Heart right ventricle (tissue), 16 donors: Measurements from ENCODE around the gene ZRANB1. TPM values are rescaled to one million over a fixed set of nuclear protein-coding genes. Genes with fewer than 3 reads are reported as not detected.
A peak's percentile ranks its signal among the peaks of the same experiment; 100 is the strongest.
"Not testable (repeated sequence)": the region's sequence is repeated elsewhere in the genome, so short reads cannot be mapped to it uniquely, and the experiment has no call there.

Experiments
- ATAC-seq, 8 donors: fragments of 200-7000 bp; cut with Tn5 transposase; one replicate each; pipeline ENCODE4 v1.9.1; 2020; ENCODE audit warnings: mild to moderate bottlenecking in 8 of 8, moderate library complexity in 8 of 8, moderate number of reproducible peaks in 1 of 8
- DNase-seq, 2 donors: peaks; one replicate each; pipeline ENCODE4 v3.0.0-alpha.2; 2020
- H3K27ac ChIP-seq, 10 donors: fragments of 200-600 bp; sonication (generic) in 2 of 10; one replicate each; pipeline versions ENCODE4 v1.5.0 to v1.8.0; 2020 to 2022; ENCODE audit warnings: mild to moderate bottlenecking in 3 of 10
- H3K27me3 ChIP-seq, 7 donors: fragments of 200-600 bp; one replicate each; pipeline ENCODE4 v1.8.0; 2021 to 2022; ENCODE audit warnings: mild to moderate bottlenecking in 2 of 7
- H3K36me3 ChIP-seq, 9 donors: fragments of 200-600 bp; sonication (generic) in 1 of 9; one replicate each; pipeline versions ENCODE4 v1.5.0 to v1.8.0; 2020 to 2022; ENCODE audit warnings: mild to moderate bottlenecking in 2 of 9
- H3K4me1 ChIP-seq, 9 donors: fragments of 200-600 bp; sonication (generic) in 1 of 9; one replicate each; pipeline versions ENCODE4 v1.5.0 to v1.8.0; 2020 to 2022; ENCODE audit warnings: mild to moderate bottlenecking in 4 of 9
- H3K4me3 ChIP-seq, 10 donors: fragments of 200-600 bp; sonication (generic) in 2 of 10; one replicate each; pipeline versions ENCODE4 v1.5.0 to v1.8.0; 2020 to 2022; ENCODE audit warnings: mild to moderate bottlenecking in 7 of 10, moderate library complexity in 2 of 10
- H3K9me3 ChIP-seq, 11 donors: fragments of 200-600 bp in 10 of 11; sonication (generic) in 2 of 11; one replicate each; pipeline versions ENCODE4 v1.5.0 to v1.8.0; 2013 to 2022; ENCODE audit warnings: mild to moderate bottlenecking in 2 of 11, control low read depth in 1 of 11, moderate library complexity in 1 of 11
- WGBS, 2 donors: extraction: QIAGEN DNeasy Blood & Tissue Kit; methylation state at CpG; one replicate each; pipeline ENCODE4 v1.1.7; 2013; ENCODE audit warnings: inconsistent platforms in 1 of 2; 5-methylcytosine and 5-hydroxymethylcytosine counted together
- intact Hi-C, 10 donors: fragments of 100-400 bp; cut with DNase I; formaldehyde crosslinking; loops; one replicate each; pipeline versions ENCODE4 v1.11.1 to v1.14.2; 2022
- polyA plus RNA-seq, 2 donors: library from polyadenylated mRNA; stranded (reverse); fragments of 200-250 nt; gene quantifications; one replicate each; pipeline ENCODE4 v1.2.3, GENCODE V29; 2013
- total RNA-seq, 10 donors: library from RNA; stranded (reverse); fragmentation: NEBNext Ultra II Directional in 3 of 10; extraction: Animal tissue kit (Norgen Biotek cat#: 25700) in 3 of 10; gene quantifications; one replicate each; pipeline versions ENCODE4 v1.2.1 to v1.2.4, GENCODE V29; 2021 to 2023
- TF ChIP-seq, protein P1 (sequence below), 9 donors: fragments of 200-600 bp; sonication (generic) in 2 of 9; IDR thresholded peaks; one replicate each; pipeline versions ENCODE4 v1.5.0 to v1.8.0; 2021 to 2022; ENCODE audit warnings: antibody characterized with exemption in 9 of 9, mild to moderate bottlenecking in 5 of 9, moderate library complexity in 1 of 9
- donor health status: Arrhythmogenic right ventricular cardiomyopathy.
- donor health status: ischemic (EF 13 %, LVEDD 7.1; RV severe dilation, severe dysfunction).
- donor health status: healthy with polysubstance abuse.
- donor health status: DM: no; HTN: yes; CAD: no.
- donor health status: DM: no; HTN: no; CAD: no.
- donor health status: ischemic (EF 25% LVEDD 6.9; RV normal size, moderate dysfunction).
- donor health status: ischemic (EF 25% LVEDD 5.7; RV mildly dilated, moderate dysfunction).
- donor health status: healthy.
- donor health status: DM: yes; HTN: yes; CAD: no.
- donor health status: Ischemic cardiomyopathy.
- donor health status: ischemic (EF 35%, LVEDD 5.7; RV mildly dilated, moderate dysfunction).
- donor health status: nonischemic (EF 11% LVEDD 7.7; RV severe dilation, severe dysfunction).
- donor health status: DM: yes; HTN: yes; CAD: no.
- donor health status: PGD.
- donor health status: ischemic (EF 29% LVEDD 5.4; RV normal size, mild dysfunction).
- donor health status: nonischemic (EF 23%, LVEDD 6.1; RV moderate dilation, normal function).

Gene ZRANB1
- total and polyA plus RNA-seq, 12 donors, result 13.0 to 33.2 (median 27.5) TPM

DNA sequence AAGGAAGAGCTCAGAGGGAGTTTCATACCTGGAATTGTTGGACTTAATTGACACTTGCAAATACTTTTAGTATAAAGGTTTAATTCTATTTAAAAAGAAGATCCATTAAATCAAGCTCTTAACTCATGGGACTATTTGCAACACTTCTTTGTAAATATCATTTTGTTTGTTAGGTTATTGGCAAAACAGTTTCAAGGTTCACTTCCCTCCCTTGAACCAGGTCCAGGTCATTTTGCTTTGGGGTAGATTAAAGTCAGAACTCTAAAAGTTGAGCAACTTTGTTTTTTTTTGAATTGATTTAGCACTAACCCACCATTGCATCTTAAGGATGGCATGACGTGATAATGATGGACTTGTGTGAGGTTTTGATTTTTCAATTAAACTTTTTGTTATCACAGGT, 45.9 kb downstream of the ZRANB1 start:
- TF ChIP-seq, protein P1, sequence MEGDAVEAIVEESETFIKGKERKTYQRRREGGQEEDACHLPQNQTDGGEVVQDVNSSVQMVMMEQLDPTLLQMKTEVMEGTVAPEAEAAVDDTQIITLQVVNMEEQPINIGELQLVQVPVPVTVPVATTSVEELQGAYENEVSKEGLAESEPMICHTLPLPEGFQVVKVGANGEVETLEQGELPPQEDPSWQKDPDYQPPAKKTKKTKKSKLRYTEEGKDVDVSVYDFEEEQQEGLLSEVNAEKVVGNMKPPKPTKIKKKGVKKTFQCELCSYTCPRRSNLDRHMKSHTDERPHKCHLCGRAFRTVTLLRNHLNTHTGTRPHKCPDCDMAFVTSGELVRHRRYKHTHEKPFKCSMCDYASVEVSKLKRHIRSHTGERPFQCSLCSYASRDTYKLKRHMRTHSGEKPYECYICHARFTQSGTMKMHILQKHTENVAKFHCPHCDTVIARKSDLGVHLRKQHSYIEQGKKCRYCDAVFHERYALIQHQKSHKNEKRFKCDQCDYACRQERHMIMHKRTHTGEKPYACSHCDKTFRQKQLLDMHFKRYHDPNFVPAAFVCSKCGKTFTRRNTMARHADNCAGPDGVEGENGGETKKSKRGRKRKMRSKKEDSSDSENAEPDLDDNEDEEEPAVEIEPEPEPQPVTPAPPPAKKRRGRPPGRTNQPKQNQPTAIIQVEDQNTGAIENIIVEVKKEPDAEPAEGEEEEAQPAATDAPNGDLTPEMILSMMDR (IDR thresholded peaks at IDR 0.05), result no peak
- peaks cover 0 to 26% (median 10%) of the 10 kb centered on the region in 9 donors for H3K4me1 ChIP-seq
- intact Hi-C loops, result no loop called here
- no peak overlapping the region for H3K4me3 ChIP-seq
- ATAC-seq (no peak), DNase-seq (no peak)
- H3K9me3 ChIP-seq, result no peaks in the 10 kb centered on the region
- H3K27me3 ChIP-seq, result no peaks in the 10 kb centered on the region
- H3K27ac ChIP-seq, result no peak overlapping the region
- H3K36me3 ChIP-seq, result peaks cover 0 to 100% (median 65%) of the 10 kb centered on the region in 9 donors
- WGBS, 2 donors, result 85 to 89% methylated on average over 1 of the region's 1 CpG

- WGBS, 2 donors, result 86 to 92% methylated on average over 4 of the region's 4 CpGs
- H3K27me3 ChIP-seq, H3K27ac ChIP-seq, ATAC-seq, H3K9me3 ChIP-seq, intact Hi-C loops, H3K4me3 ChIP-seq, DNase-seq: not testable (repeated sequence)
- Histone ChIP-seq H3K36me3 (peaks cover 0 to 100% (median 62%) of the 10 kb centered on the region in 9 donors), H3K4me1 (peaks cover 0 to 22% (median 5%) of the 10 kb centered on the region in 9 donors)
Observed at GRCh38 chr10:124988753-124989152, 46.8 kb downstream of the ZRANB1 start.

DNA sequence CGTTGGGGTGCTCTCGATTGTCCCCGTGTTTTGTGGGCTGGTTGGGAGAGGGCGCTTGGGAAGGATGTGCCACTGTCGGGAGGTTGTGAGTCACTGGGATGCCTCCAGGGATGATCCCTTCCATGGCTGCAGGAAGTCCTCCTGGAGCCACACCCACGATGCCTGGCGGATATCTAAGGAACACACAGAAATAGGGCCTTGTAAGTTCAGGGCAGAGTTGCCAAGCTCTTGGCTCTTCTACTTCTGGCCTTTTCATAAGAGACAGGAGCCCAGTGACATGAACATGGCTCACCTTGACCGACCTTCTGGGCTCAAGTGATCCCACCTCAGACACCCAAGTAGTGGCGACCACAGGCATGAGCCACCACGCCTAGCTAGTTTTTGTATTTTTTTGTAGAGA, 47.6 kb downstream of the ZRANB1 start:
- peak overlapping the region in 5 of 10 donors; percentile 15 to 36 (median 22) for H3K27ac ChIP-seq
- WGBS, 2 donors, result 64 to 72% methylated on average over 10 of the region's 10 CpGs

DNA sequence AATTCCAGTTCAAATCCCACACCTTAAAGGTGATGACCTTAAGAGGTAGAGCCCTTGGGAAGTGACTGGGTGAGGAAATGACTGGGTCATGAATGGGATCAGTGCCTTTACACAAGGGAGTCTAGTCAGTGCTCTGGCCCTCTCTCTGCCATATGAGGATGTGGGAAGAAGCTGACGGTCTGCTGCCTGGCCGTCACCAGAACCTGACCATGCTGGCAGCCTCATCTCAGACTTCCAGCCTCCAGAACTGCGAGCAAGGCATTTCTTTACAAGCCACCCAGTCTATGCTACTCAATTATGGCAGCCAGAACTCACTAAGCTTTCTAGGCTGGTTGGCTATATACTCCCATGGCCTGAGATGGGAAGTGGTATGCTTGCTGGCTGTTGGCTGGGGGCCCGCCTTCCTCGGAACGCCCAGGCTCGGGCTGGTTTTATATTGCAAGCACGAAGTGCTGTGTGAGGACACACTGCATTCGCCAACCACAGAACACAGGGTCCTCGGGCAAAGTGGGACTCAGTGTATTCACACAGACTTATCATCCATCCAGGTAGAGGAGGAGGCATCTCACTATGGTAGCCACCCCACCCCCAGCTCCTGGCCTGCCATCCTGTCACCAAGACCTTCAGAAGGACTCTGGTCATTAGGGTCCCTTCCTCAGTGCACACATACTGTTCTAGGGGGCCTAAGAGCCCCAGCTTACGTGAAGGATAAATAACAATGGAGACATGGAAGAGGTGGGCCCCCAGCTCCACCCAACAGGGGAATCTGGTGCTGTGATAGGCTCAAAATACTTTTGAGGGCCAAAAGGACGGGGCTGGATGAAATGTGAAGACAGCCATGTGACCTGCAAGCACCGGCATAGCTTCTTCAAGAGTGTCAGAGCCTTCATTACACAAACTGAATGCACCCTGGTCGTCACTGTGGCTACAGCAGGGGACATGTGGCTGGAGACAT, 49.0 kb downstream of the ZRANB1 start:
- H3K36me3 ChIP-seq, result peaks cover 0 to 100% (median 58%) of the 10 kb centered on the region in 9 donors
- ATAC-seq (no peak), DNase-seq (no peak)
- H3K27ac ChIP-seq, result peak overlapping the region in 1 of 10 donors; percentile 36
- no peaks in the 10 kb centered on the region for H3K9me3 ChIP-seq
- WGBS, 2 donors, result 80 to 83% methylated on average over 14 of the region's 14 CpGs
- H3K27me3 ChIP-seq, result no peaks in the 10 kb centered on the region
- intact Hi-C loops, result loop anchor here in 6 of 10 donors (5.0 to 10.0 kb wide), 7 partner anchors 54 to 351 kb away; no protein-coding TSS in a partner anchor
- no peak overlapping the region for H3K4me3 ChIP-seq
- TF ChIP-seq, protein P1 (IDR thresholded peaks at IDR 0.05), result no peak
- peaks cover 0 to 29% (median 5%) of the 10 kb centered on the region in 9 donors for H3K4me1 ChIP-seq

More for the DNA sequence above, 47.6 kb downstream of the ZRANB1 start:
- Histone ChIP-seq H3K36me3 (peaks cover 0 to 100% (median 63%) of the 10 kb centered on the region in 9 donors), H3K9me3 (no peaks in the 10 kb centered on the region), H3K27me3 (no peaks in the 10 kb centered on the region), H3K4me1 (peaks cover 0 to 22% (median 5%) of the 10 kb centered on the region in 9 donors), H3K4me3 (no peak overlapping the region)
- no peak for DNase-seq
- ATAC-seq, result peak in 1 of 8 donors; percentile 29
- intact Hi-C loops, result no loop called here
- TF ChIP-seq, protein P1 (IDR thresholded peaks at IDR 0.05), result no peak
